HCT116 (cell line): Measurements from ENCODE around the gene FA2H. TPM values are rescaled to one million over a fixed set of nuclear protein-coding genes. Genes with fewer than 3 reads are reported as not detected.

Experiments
- ATAC-seq: fragments of 200-7000 bp; cut with Tn5 transposase; 2 replicates; pipeline ENCODE4 v1.9.1; 2020; ENCODE audit warnings: mild to moderate bottlenecking, moderate library complexity
- BruUV-seq: library from RNA; stranded (reverse); fragments of 400-500 nt; replicated peaks from 2 replicates; lab custom pipeline; 2021; lab: Mats Ljungman, UMichigan
- CTCF ChIA-PET: fragments of 300-600 bp; sonication (Branson Sonifier 250); formaldehyde crosslinking; loops from one replicate; lab custom pipeline; 2021; ENCODE audit warnings: antibody characterized with exemption; lab: Charles Lee
- POLR2A ChIA-PET: fragments of 300-600, 350-600 bp; sonication (Branson Sonifier 250); formaldehyde crosslinking; loops from one replicate; lab custom pipeline; 2021; ENCODE audit warnings: antibody characterized with exemption; lab: Charles Lee
- RAD21 ChIA-PET, 2 experiments: fragments of 300-600 bp; sonication (Branson Sonifier 250); formaldehyde crosslinking; loops; one replicate each; lab custom pipeline; 2023; ENCODE audit warnings: low total read pairs in 2 of 2; ENCODE audit not compliant: uncharacterized antibody in 2 of 2, unreplicated experiment in 2 of 2, low non-redundant PET in 1 of 2; lab: Charles Lee
- DNase-seq: peaks from one replicate; pipeline ENCODE4 v3.0.0-alpha.2; 2010; ENCODE audit warnings: low read depth, low spot score
- H2AFZ ChIP-seq: fragments of 200-600 bp; shearing (Covaris generic), sonication (generic); 2 replicates; pipeline ENCODE4 v1.6.1; 2017; ENCODE audit warnings: low read depth, mixed run types, mixed read lengths, antibody characterized with exemption, low read length; ENCODE audit not compliant: poor library complexity, severe bottlenecking
- H3K27ac ChIP-seq: 2 replicates; pipeline ENCODE4 v1.5.1; 2012; ENCODE audit warnings: low read depth, low read length
- H3K27me3 ChIP-seq: fragments of 200-600 bp; sonication (generic); 2 replicates; pipeline ENCODE4 v1.6.1; 2016; ENCODE audit warnings: mixed run types, low read length, mixed read lengths; ENCODE audit not compliant: insufficient read depth
- H3K36me3 ChIP-seq, 2 experiments: fragments of 200-500 bp in 1 of 2; fragments of 200-600 bp in 1 of 2; sonication (Bioruptor generic) in 1 of 2; sonication (generic) in 1 of 2; 2 replicates each; pipeline versions ENCODE4 v1.5.1 to v1.6.1; 2014 to 2016; ENCODE audit warnings: low read length in 2 of 2, inconsistent platforms in 1 of 2, mixed read lengths in 1 of 2, mixed run types in 1 of 2; ENCODE audit not compliant: insufficient read depth in 2 of 2, control insufficient read depth in 1 of 2
- H3K4me1 ChIP-seq, 2 experiments: fragments of 200-600 bp in 1 of 2; sonication (generic) in 1 of 2; 2 replicates each; pipeline versions ENCODE4 v1.5.1 to v1.6.1; 2012 to 2017; ENCODE audit warnings: low read length in 2 of 2, inconsistent platforms in 1 of 2, mild to moderate bottlenecking in 1 of 2, mixed read lengths in 1 of 2, mixed run types in 1 of 2, moderate library complexity in 1 of 2; ENCODE audit not compliant: insufficient read depth in 2 of 2, control insufficient read depth in 1 of 2
- H3K4me2 ChIP-seq: fragments of 200-600 bp; sonication (generic); 2 replicates; pipeline ENCODE4 v1.6.1; 2017; ENCODE audit warnings: mixed run types, low read length, mixed read lengths
- H3K4me3 ChIP-seq, 2 experiments: fragments of 200-600 bp in 1 of 2; sonication (generic) in 1 of 2; replicated peaks in 1 of 2; 2 replicates each; pipeline ENCODE4 v1.5.1; 2011 to 2016; ENCODE audit warnings: low read length in 2 of 2, control low read depth in 1 of 2, low read depth in 1 of 2, mild to moderate bottlenecking in 1 of 2, mixed read lengths in 1 of 2, mixed run types in 1 of 2
- H3K79me2 ChIP-seq: fragments of 200-600 bp; sonication (generic); 2 replicates; pipeline ENCODE4 v1.6.1; 2017; ENCODE audit warnings: mild to moderate bottlenecking, mixed run types, low read length, moderate library complexity, mixed read lengths; ENCODE audit not compliant: insufficient read depth
- H3K9ac ChIP-seq: fragments of 200-600 bp; sonication (generic); 2 replicates; pipeline ENCODE4 v1.6.1; 2016; ENCODE audit warnings: low read length, mixed read lengths
- H3K9me2 ChIP-seq: fragments of 200-600 bp; sonication (generic), shearing (Covaris generic); 2 replicates; pipeline ENCODE4 v1.6.1; 2017; ENCODE audit warnings: mixed run types, mild to moderate bottlenecking, moderate library complexity; ENCODE audit not compliant: insufficient read depth
- H3K9me3 ChIP-seq, 2 experiments: fragments of 200-500 bp in 1 of 2; fragments of 200-600 bp in 1 of 2; sonication (Bioruptor generic) in 1 of 2; sonication (generic) in 1 of 2; 2 replicates each; pipeline ENCODE4 v1.6.1; 2014 to 2017; ENCODE audit warnings: low read length in 2 of 2, mixed read lengths in 2 of 2, inconsistent platforms in 1 of 2, low read depth in 1 of 2, mild to moderate bottlenecking in 1 of 2, mixed run types in 1 of 2, moderate library complexity in 1 of 2; ENCODE audit not compliant: control insufficient read depth in 1 of 2, insufficient read depth in 1 of 2
- H4K20me1 ChIP-seq: fragments of 200-600 bp; sonication (generic), shearing (Covaris generic); 2 replicates; pipeline ENCODE4 v1.6.1; 2017; ENCODE audit warnings: mixed run types, mild to moderate bottlenecking, moderate library complexity; ENCODE audit not compliant: insufficient read depth
- ATF3 ChIP-seq: IDR thresholded peaks from 2 replicates; pipeline ENCODE4 v1.6.1; 2012
- CEBPB ChIP-seq: IDR thresholded peaks from 2 replicates; pipeline ENCODE4 v1.6.1; 2012; ENCODE audit warnings: low read depth
- EZH2 ChIP-seq: fragments of 200-600 bp; sonication (generic); IDR thresholded peaks from 2 replicates; pipeline ENCODE4 v1.6.1; 2017; ENCODE audit warnings: antibody characterized with exemption, mixed run types
- RAD21 ChIP-seq: IDR thresholded peaks from 2 replicates; pipeline ENCODE4 v1.6.1; 2012; ENCODE audit warnings: low read depth, mild to moderate bottlenecking
- ZBTB33 ChIP-seq: IDR thresholded peaks from 2 replicates; pipeline ENCODE4 v1.6.1; 2011; ENCODE audit warnings: mild to moderate bottlenecking, low read length, moderate library complexity; ENCODE audit not compliant: insufficient replicate concordance; ENCODE audit errors: extremely low read depth
- ZFX ChIP-seq: fragments of 450-650 bp; IDR thresholded peaks from 2 replicates; pipeline ENCODE4 v1.6.1; 2017
- ZNF274 ChIP-seq: fragments of 200-500 bp; sonication (Bioruptor generic); IDR thresholded peaks from 2 replicates; pipeline ENCODE4 v1.6.1; 2014; ENCODE audit warnings: mild to moderate bottlenecking, low read depth, low read length, inconsistent platforms
- intact Hi-C: fragments of 100-400 bp; cut with micrococcal nuclease; formaldehyde crosslinking; loops from 2 replicates; pipeline ENCODE4 v1.10.0; 2022
- total RNA-seq: library from RNA; stranded (reverse); gene quantifications from one replicate; pipeline ENCODE4 v1.2.1, GENCODE V29; 2021; ENCODE audit not compliant: unreplicated experiment

Gene FA2H
- total RNA-seq, 1 experiment from 2014 or later = 11.1 TPM

GRCh38 chr16:74717367-74717766 lies 57.3 kb downstream of the FA2H start:
- Histone ChIP-seq H3K9me3 (no peaks in the 10 kb centered on the region), H3K4me2 (no peak overlapping the region), H3K79me2 (no peaks in the 10 kb centered on the region), H3K4me1 (no peaks in the 10 kb centered on the region), H2AFZ (no peak overlapping the region), H3K9ac (no peak overlapping the region), H3K27me3 (no peaks in the 10 kb centered on the region), H3K9me2 (no peaks in the 10 kb centered on the region), H3K4me3 (no peak overlapping the region), H3K27ac (no peak overlapping the region), H3K36me3 (no peaks in the 10 kb centered on the region), H4K20me1 (no peaks in the 10 kb centered on the region)
- DNase-seq (no peak), ATAC-seq (no peak)
- intact Hi-C loops = no loop called here
- no TSS peak for BruUV-seq
- POLR2A ChIA-PET = no interaction called here
- RAD21 ChIA-PET = no interaction called here
- no peak for TF ChIP-seq ZBTB33
- CTCF ChIA-PET = no interaction called here

- Histone ChIP-seq H3K27ac (no peak overlapping the region), H2AFZ (no peak overlapping the region), H3K9me3 (no peaks in the 10 kb centered on the region), H3K9ac (no peak overlapping the region), H3K4me3 (no peak overlapping the region), H3K4me2 (no peak overlapping the region), H3K27me3 (no peaks in the 10 kb centered on the region), H3K9me2 (no peaks in the 10 kb centered on the region), H3K36me3 (no peaks in the 10 kb centered on the region), H3K79me2 (no peaks in the 10 kb centered on the region), H4K20me1 (no peaks in the 10 kb centered on the region), H3K4me1 (no peaks in the 10 kb centered on the region)
- ATAC-seq = 0 out of 2 replicates have a peak, but pooled peaks have one; percentile 13
- POLR2A ChIA-PET = no interaction called here
- intact Hi-C loops = no loop called here
- CTCF ChIA-PET = no interaction called here
- TF ChIP-seq ZNF274 = no peak
- TF ChIP-seq RAD21 = no peak
- TF ChIP-seq ATF3 = no peak
- no peak for TF ChIP-seq ZFX
- no peak for TF ChIP-seq CEBPB
- TF ChIP-seq EZH2 = no peak
- no peak for DNase-seq
- RAD21 ChIA-PET = no interaction called here
- BruUV-seq = no TSS peak
These were observed 58.3 kb downstream of the FA2H start for GRCh38 chr16:74716355-74716754.
